ENCODE results near the gene COL6A1. TPM values are rescaled to one million over a fixed set of nuclear protein-coding genes. Genes with fewer than 3 reads are reported as not detected.

COL6A1 gene
- polyA plus RNA-seq, 1 of the 3 experiments (the other 2 are of a cell fraction), result 107 TPM

DNA sequence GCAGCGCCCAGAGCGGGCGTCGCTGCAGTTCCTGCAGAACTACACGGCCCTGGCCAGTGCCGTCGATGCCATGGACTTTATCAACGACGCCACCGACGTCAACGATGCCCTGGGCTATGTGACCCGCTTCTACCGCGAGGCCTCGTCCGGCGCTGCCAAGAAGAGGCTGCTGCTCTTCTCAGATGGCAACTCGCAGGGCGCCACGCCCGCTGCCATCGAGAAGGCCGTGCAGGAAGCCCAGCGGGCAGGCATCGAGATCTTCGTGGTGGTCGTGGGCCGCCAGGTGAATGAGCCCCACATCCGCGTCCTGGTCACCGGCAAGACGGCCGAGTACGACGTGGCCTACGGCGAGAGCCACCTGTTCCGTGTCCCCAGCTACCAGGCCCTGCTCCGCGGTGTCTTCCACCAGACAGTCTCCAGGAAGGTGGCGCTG lies 22.0 kb downstream of the COL6A1 start (continued):
- no peak for TF ChIP-seq RXRA (IDR thresholded peaks at IDR 0.05; ENCODE audit: borderline replicate concordance, low read depth)
- TF ChIP-seq, protein P1, sequence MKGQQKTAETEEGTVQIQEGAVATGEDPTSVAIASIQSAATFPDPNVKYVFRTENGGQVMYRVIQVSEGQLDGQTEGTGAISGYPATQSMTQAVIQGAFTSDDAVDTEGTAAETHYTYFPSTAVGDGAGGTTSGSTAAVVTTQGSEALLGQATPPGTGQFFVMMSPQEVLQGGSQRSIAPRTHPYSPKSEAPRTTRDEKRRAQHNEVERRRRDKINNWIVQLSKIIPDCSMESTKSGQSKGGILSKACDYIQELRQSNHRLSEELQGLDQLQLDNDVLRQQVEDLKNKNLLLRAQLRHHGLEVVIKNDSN (IDR thresholded peaks at IDR 0.05; ENCODE audit: borderline replicate concordance, low read depth), result no peak
- no peak for TF ChIP-seq FOSL2 (IDR thresholded peaks at IDR 0.05; ENCODE audit: borderline replicate concordance, low read depth)
- TF ChIP-seq RAD21 (IDR thresholded peaks at IDR 0.05; ENCODE audit: low read length), result no peak
- no peak for TF ChIP-seq TAF1 (IDR thresholded peaks at IDR 0.05; ENCODE audit: borderline replicate concordance, low read depth, low read length)

- Histone ChIP-seq H2AFZ (ENCODE audit: low read depth) (no peak overlapping the region), H4K20me1 (ENCODE audit: insufficient read depth) (no peaks in the 10 kb centered on the region), H3K27ac (ENCODE audit: low read depth in 2 of 2, low read length in 1 of 2) (no peak overlapping the region), H3K4me3 (ENCODE audit: low read depth in 2 of 2, low read length in 1 of 2) (no peak overlapping the region), H3K4me1 (ENCODE audit: control insufficient read depth in 1 of 2, insufficient read depth in 2 of 2, low read depth in 1 of 2, low read length in 1 of 2) (no peaks in the 10 kb centered on the region; a peak in 1 of 4 replicates), H3F3A (replicated peaks; ENCODE audit: insufficient read depth) (no peaks in the 10 kb centered on the region), H3K36me3 (replicated peaks in 1 of 2; ENCODE audit: control insufficient read depth in 1 of 2, insufficient read depth in 2 of 2, low read length in 1 of 2) (peaks cover 0 to 3% of the 10 kb centered on the region in 2 experiments), H3K9me2 (no peaks in the 10 kb centered on the region), H3K4me2 (no peak overlapping the region), H3K27me3 (ENCODE audit: insufficient read depth) (no peaks in the 10 kb centered on the region), H3K9me3 (no peaks in the 10 kb centered on the region), H3K9ac (no peak overlapping the region), H3K79me2 (ENCODE audit: insufficient read depth) (no peaks in the 10 kb centered on the region)
- no peak for DNase-seq
- TF ChIP-seq EP300 (IDR thresholded peaks at IDR 0.05; ENCODE audit: borderline replicate concordance in 1 of 2, low read depth in 1 of 2, low read length in 1 of 2) (no peak), CHD2 (IDR thresholded peaks at IDR 0.05; ENCODE audit: low read length, partially characterized antibody) (no peak), MXI1 (IDR thresholded peaks at IDR 0.05; ENCODE audit: low read depth, low read length) (no peak), RCOR1 (IDR thresholded peaks at IDR 0.05; ENCODE audit: low read length) (no peak), TEAD4 (IDR thresholded peaks at IDR 0.05; ENCODE audit: borderline replicate concordance, insufficient read depth) (no peak), SMC3 (IDR thresholded peaks at IDR 0.05; ENCODE audit: low read depth, low read length) (no peak), GABPA (IDR thresholded peaks at IDR 0.05; ENCODE audit: low read depth) (no peak), RXRA (IDR thresholded peaks at IDR 0.05; ENCODE audit: borderline replicate concordance, low read depth) (no peak), RFX5 (IDR thresholded peaks at IDR 0.05; ENCODE audit: low read length) (no peak), FOSL2 (IDR thresholded peaks at IDR 0.05; ENCODE audit: borderline replicate concordance, low read depth) (no peak), RAD21 (IDR thresholded peaks at IDR 0.05; ENCODE audit: low read length) (no peak), NRF1 (IDR thresholded peaks at IDR 0.05; ENCODE audit: low read depth, low read length) (no peak), JUND (IDR thresholded peaks at IDR 0.05) (no peak)
- TF ChIP-seq, protein P2, sequence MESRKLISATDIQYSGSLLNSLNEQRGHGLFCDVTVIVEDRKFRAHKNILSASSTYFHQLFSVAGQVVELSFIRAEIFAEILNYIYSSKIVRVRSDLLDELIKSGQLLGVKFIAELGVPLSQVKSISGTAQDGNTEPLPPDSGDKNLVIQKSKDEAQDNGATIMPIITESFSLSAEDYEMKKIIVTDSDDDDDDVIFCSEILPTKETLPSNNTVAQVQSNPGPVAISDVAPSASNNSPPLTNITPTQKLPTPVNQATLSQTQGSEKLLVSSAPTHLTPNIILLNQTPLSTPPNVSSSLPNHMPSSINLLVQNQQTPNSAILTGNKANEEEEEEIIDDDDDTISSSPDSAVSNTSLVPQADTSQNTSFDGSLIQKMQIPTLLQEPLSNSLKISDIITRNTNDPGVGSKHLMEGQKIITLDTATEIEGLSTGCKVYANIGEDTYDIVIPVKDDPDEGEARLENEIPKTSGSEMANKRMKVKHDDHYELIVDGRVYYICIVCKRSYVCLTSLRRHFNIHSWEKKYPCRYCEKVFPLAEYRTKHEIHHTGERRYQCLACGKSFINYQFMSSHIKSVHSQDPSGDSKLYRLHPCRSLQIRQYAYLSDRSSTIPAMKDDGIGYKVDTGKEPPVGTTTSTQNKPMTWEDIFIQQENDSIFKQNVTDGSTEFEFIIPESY (IDR thresholded peaks at IDR 0.05; ENCODE audit: borderline replicate concordance, low read depth), result no peak
- TF ChIP-seq, protein P3, sequence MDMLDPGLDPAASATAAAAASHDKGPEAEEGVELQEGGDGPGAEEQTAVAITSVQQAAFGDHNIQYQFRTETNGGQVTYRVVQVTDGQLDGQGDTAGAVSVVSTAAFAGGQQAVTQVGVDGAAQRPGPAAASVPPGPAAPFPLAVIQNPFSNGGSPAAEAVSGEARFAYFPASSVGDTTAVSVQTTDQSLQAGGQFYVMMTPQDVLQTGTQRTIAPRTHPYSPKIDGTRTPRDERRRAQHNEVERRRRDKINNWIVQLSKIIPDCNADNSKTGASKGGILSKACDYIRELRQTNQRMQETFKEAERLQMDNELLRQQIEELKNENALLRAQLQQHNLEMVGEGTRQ (IDR thresholded peaks at IDR 0.05; ENCODE audit: borderline replicate concordance, low read depth, low read length), result no peak
- TF ChIP-seq, protein P4, sequence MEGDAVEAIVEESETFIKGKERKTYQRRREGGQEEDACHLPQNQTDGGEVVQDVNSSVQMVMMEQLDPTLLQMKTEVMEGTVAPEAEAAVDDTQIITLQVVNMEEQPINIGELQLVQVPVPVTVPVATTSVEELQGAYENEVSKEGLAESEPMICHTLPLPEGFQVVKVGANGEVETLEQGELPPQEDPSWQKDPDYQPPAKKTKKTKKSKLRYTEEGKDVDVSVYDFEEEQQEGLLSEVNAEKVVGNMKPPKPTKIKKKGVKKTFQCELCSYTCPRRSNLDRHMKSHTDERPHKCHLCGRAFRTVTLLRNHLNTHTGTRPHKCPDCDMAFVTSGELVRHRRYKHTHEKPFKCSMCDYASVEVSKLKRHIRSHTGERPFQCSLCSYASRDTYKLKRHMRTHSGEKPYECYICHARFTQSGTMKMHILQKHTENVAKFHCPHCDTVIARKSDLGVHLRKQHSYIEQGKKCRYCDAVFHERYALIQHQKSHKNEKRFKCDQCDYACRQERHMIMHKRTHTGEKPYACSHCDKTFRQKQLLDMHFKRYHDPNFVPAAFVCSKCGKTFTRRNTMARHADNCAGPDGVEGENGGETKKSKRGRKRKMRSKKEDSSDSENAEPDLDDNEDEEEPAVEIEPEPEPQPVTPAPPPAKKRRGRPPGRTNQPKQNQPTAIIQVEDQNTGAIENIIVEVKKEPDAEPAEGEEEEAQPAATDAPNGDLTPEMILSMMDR (IDR thresholded peaks at IDR 0.05), result no peak
- TF ChIP-seq, protein P5, sequence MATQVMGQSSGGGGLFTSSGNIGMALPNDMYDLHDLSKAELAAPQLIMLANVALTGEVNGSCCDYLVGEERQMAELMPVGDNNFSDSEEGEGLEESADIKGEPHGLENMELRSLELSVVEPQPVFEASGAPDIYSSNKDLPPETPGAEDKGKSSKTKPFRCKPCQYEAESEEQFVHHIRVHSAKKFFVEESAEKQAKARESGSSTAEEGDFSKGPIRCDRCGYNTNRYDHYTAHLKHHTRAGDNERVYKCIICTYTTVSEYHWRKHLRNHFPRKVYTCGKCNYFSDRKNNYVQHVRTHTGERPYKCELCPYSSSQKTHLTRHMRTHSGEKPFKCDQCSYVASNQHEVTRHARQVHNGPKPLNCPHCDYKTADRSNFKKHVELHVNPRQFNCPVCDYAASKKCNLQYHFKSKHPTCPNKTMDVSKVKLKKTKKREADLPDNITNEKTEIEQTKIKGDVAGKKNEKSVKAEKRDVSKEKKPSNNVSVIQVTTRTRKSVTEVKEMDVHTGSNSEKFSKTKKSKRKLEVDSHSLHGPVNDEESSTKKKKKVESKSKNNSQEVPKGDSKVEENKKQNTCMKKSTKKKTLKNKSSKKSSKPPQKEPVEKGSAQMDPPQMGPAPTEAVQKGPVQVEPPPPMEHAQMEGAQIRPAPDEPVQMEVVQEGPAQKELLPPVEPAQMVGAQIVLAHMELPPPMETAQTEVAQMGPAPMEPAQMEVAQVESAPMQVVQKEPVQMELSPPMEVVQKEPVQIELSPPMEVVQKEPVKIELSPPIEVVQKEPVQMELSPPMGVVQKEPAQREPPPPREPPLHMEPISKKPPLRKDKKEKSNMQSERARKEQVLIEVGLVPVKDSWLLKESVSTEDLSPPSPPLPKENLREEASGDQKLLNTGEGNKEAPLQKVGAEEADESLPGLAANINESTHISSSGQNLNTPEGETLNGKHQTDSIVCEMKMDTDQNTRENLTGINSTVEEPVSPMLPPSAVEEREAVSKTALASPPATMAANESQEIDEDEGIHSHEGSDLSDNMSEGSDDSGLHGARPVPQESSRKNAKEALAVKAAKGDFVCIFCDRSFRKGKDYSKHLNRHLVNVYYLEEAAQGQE (IDR thresholded peaks at IDR 0.05; ENCODE audit: low read depth, low read length), result no peak
- WGBS (ENCODE audit: low lambda C conversion rate), result 88% methylated on average over 15 of the region's 24 CpGs
- ChIA-PET POLR2A (interaction anchor here (0.6 kb wide), 1 partner anchor 125 kb away, joined by 3 read pairs; no protein-coding TSS in a partner anchor), CTCF (no interaction called here)
Measured at GRCh38 chr21:46004168-46004861, 22.7 kb downstream of the COL6A1 start.
